ENCODE data around the gene MSH2.

GRCh38 chr2:47460766-47461165 lies 57.8 kb downstream of the MSH2 start:
- no peak for TF ChIP-seq POLR2A (IDR thresholded peaks at IDR 0.05)
- no peak for TF ChIP-seq CTCF (IDR thresholded peaks at IDR 0.05)
